GM21529 (cell line): ENCODE data around the gene NFS1.

Experiments
- ATAC-seq: cut with Tn5 transposase; IDR thresholded peaks from one replicate; pipeline ENCODE4 v1.9.1; 2021; ENCODE audit not compliant: unreplicated experiment

Gene NFS1

GRCh38 chr20:35680452-35681183, 18.5 kb downstream of the NFS1 start:
- ATAC-seq: no peak

GRCh38 chr20:35674921-35675320, 24.2 kb downstream of the NFS1 start:
- ATAC-seq: no peak

GRCh38 chr20:35673884-35674283, 25.3 kb downstream of the NFS1 start:
- no peak for ATAC-seq

GRCh38 chr20:35669681-35670080, 29.5 kb downstream of the NFS1 start:
- no peak for ATAC-seq

- ATAC-seq: no peak
These were observed 29.9 kb downstream of the NFS1 start for GRCh38 chr20:35669221-35669620.

- ATAC-seq: no peak
These were observed 33.2 kb downstream of the NFS1 start for GRCh38 chr20:35665949-35666288.

- peak; percentile 69 for ATAC-seq
These were observed 34.5 kb downstream of the NFS1 start, which contains the start of the genes CPNE1 and RBM12 for GRCh38 chr20:35664466-35665206. TSS of gene CPNE1 (minus strand) at chr20:35664900. CDS start at chr20:35632923, 31,977 bp downstream. TSS of gene RBM12 (minus strand) at chr20:35664900. CDS start at chr20:35655322, 9,578 bp downstream.

GRCh38 chr20:35663516-35664465, 35.4 kb downstream of the NFS1 start:
- ATAC-seq: peak; percentile 23

- no peak for ATAC-seq
These were observed 36.6 kb downstream of the NFS1 start for GRCh38 chr20:35662551-35662950.

GRCh38 chr20:35661908-35662307, 37.2 kb downstream of the NFS1 start:
- no peak for ATAC-seq

- no peak for ATAC-seq
These were observed 38.1 kb downstream of the NFS1 start for GRCh38 chr20:35661053-35661452.

- no peak for ATAC-seq
These were observed 38.8 kb downstream of the NFS1 start for GRCh38 chr20:35660122-35660937.

GRCh38 chr20:35657271-35657670, 41.9 kb downstream of the NFS1 start:
- no peak for ATAC-seq

- no peak for ATAC-seq
These were observed 44.7 kb downstream of the NFS1 start for GRCh38 chr20:35654415-35654814.

- ATAC-seq: no peak
These were observed 45.3 kb downstream of the NFS1 start for GRCh38 chr20:35653893-35654292.

- no peak for ATAC-seq
These were observed 45.8 kb downstream of the NFS1 start for GRCh38 chr20:35653430-35653734.

GRCh38 chr20:35652641-35653429, 46.3 kb downstream of the NFS1 start:
- ATAC-seq: no peak

- ATAC-seq: no peak
These were observed 47.2 kb downstream of the NFS1 start for GRCh38 chr20:35651958-35652357.

GRCh38 chr20:35650632-35651031, 48.5 kb downstream of the NFS1 start:
- ATAC-seq: no peak

GRCh38 chr20:35648836-35649235, 50.3 kb downstream of the NFS1 start:
- ATAC-seq: no peak
